GM12878 (cell line): ENCODE data around the gene ARID4B.

ENCODE experiments used
- BCL3 ChIP-seq: IDR thresholded peaks from 2 replicates; pipeline ENCODE4 v1.6.1; 2011; ENCODE audit warnings: borderline replicate concordance, low read depth, mild to moderate bottlenecking, moderate library complexity, low read length; ENCODE audit not compliant: insufficient read depth, poor library complexity, severe bottlenecking
- BRCA1 ChIP-seq: IDR thresholded peaks from 2 replicates; pipeline ENCODE4 v1.6.1; 2011; ENCODE audit warnings: low read depth, low read length, improper control_type of control experiment
- FOXM1 ChIP-seq: IDR thresholded peaks from 2 replicates; pipeline ENCODE4 v1.6.1; 2012; ENCODE audit warnings: low read depth, mild to moderate bottlenecking, inconsistent platforms, low read length, moderate library complexity
- HCFC1 ChIP-seq: fragments of 150-350 bp; IDR thresholded peaks from 2 replicates; pipeline ENCODE4 v1.6.1; 2014; ENCODE audit warnings: low read length
- ZZZ3 ChIP-seq: IDR thresholded peaks from 2 replicates; pipeline ENCODE4 v1.6.1; 2011; ENCODE audit warnings: low read depth; ENCODE audit not compliant: control insufficient read depth, insufficient read length
- TF ChIP-seq, protein P1 (sequence below): IDR thresholded peaks from 2 replicates; pipeline ENCODE4 v1.6.1; 2012; ENCODE audit warnings: mild to moderate bottlenecking, low read depth, low read length

DNA sequence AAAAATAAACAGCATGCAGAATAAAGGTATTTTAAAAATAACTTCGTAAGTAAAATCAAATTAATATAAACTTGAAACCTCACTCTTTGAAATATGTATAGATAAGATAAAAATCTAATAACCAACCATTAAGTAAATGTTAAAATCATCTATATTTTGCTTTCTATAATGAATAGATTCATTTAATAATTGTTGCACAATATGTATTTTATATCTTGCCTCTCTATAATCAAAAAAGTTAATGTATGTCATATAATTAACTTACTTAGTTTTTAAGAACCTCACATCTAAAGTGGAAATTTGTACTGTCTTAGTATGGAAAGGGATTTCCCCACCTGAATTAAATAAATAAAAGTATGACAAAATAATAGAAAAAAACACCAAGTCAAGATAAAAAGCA is 124.6 kb downstream of the ARID4B start:
- no peak for TF ChIP-seq ZZZ3
- TF ChIP-seq FOXM1: no peak
- TF ChIP-seq HCFC1: no peak
- TF ChIP-seq, protein P1, sequence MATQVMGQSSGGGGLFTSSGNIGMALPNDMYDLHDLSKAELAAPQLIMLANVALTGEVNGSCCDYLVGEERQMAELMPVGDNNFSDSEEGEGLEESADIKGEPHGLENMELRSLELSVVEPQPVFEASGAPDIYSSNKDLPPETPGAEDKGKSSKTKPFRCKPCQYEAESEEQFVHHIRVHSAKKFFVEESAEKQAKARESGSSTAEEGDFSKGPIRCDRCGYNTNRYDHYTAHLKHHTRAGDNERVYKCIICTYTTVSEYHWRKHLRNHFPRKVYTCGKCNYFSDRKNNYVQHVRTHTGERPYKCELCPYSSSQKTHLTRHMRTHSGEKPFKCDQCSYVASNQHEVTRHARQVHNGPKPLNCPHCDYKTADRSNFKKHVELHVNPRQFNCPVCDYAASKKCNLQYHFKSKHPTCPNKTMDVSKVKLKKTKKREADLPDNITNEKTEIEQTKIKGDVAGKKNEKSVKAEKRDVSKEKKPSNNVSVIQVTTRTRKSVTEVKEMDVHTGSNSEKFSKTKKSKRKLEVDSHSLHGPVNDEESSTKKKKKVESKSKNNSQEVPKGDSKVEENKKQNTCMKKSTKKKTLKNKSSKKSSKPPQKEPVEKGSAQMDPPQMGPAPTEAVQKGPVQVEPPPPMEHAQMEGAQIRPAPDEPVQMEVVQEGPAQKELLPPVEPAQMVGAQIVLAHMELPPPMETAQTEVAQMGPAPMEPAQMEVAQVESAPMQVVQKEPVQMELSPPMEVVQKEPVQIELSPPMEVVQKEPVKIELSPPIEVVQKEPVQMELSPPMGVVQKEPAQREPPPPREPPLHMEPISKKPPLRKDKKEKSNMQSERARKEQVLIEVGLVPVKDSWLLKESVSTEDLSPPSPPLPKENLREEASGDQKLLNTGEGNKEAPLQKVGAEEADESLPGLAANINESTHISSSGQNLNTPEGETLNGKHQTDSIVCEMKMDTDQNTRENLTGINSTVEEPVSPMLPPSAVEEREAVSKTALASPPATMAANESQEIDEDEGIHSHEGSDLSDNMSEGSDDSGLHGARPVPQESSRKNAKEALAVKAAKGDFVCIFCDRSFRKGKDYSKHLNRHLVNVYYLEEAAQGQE: no peak
- TF ChIP-seq BCL3: no peak
- TF ChIP-seq BRCA1: no peak
